ENCODE data around the gene PRKCA. TPM values are rescaled to one million over a fixed set of nuclear protein-coding genes. Genes with fewer than 3 reads are reported as not detected.

PRKCA gene
- total and polyA plus RNA-seq, 2 experiments from 2014 or later: 6.4 to 35.4 TPM

GRCh38 chr17:66633317-66633965 is 331.0 kb downstream of the PRKCA start:
- Histone ChIP-seq H3K36me3 (ENCODE audit: insufficient read depth) (no peaks in the 10 kb centered on the region), H3K27ac (ENCODE audit: low read depth) (no peak overlapping the region), H3K4me2 (no peak overlapping the region), H3K4me3 (no peak overlapping the region), H3K79me2 (replicated peaks; ENCODE audit: insufficient read depth) (no peaks in the 10 kb centered on the region), H3K27me3 (ENCODE audit: insufficient read depth) (no peaks in the 10 kb centered on the region), H4K20me1 (replicated peaks; ENCODE audit: insufficient read depth) (no peaks in the 10 kb centered on the region), H3K9me2 (ENCODE audit: insufficient read depth) (0 out of 2 replicates have a peak, but pooled peaks cover 9% of the 10 kb centered on the region), H3F3A (replicated peaks; ENCODE audit: low read depth) (no peaks in the 10 kb centered on the region), H3K4me1 (ENCODE audit: insufficient read depth) (no peaks in the 10 kb centered on the region), H2AFZ (no peak overlapping the region)
- Mint-ChIP-seq H3K9me3 (no peaks in the 10 kb centered on the region), H3K27me3 (ENCODE audit: insufficient read depth, low read depth, poor library complexity) (no peaks in the 10 kb centered on the region), H3K36me3 (ENCODE audit: low read depth) (no peaks in the 10 kb centered on the region), H3K4me3 (no peak overlapping the region), H3K27ac (no peak overlapping the region), H3K4me1 (no peaks in the 10 kb centered on the region)
- no peak for ATAC-seq
- TF ChIP-seq ZNF114 (CRISPR knock-in tag; IDR thresholded peaks at IDR 0.05) (no peak), POLR2AphosphoS5 (IDR thresholded peaks at IDR 0.05; ENCODE audit: low read depth) (no peak), EZH2phosphoT487 (IDR thresholded peaks at IDR 0.05; ENCODE audit: unreplicated experiment) (no peak), STAT1 (IDR thresholded peaks at IDR 0.05; ENCODE audit: unreplicated experiment) (no peak), JUNB (IDR thresholded peaks at IDR 0.05; ENCODE audit: unreplicated experiment) (no peak), ETS1 (IDR thresholded peaks at IDR 0.05) (no peak), EZH2 (IDR thresholded peaks at IDR 0.05; ENCODE audit: low read depth, unreplicated experiment) (no peak)
- no peak for DNase-seq (ENCODE audit: low spot score)

DNA sequence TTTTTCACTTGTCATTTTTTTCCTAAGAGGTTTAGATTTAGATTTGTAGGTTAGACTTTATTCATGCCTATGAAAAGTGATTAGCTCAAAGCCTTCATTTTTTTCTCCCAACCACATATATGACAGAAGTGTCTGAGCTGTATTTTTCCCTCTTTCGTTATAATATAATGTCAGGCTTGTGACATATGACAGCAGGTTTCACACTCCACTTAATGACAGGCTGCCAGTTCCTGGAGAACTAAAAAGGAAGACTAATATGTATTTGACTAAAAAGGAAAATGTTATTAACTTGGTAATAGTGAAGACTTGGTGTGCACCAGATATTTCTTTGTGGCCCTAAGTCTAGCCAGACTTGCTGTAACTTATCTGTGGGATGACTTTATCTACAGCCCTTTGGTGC is 331.8 kb downstream of the PRKCA start:
- H3K4me1 Mint-ChIP-seq: no peaks in the 10 kb centered on the region
- 0 out of 2 replicates have a peak, but pooled peaks cover 9% of the 10 kb centered on the region for H3K9me2 ChIP-seq (ENCODE audit: insufficient read depth)
- H3K4me3 ChIP-seq: no peak overlapping the region
- H2AFZ ChIP-seq: no peak overlapping the region
- no peaks in the 10 kb centered on the region for H3K36me3 Mint-ChIP-seq (ENCODE audit: low read depth)
- H3K27ac Mint-ChIP-seq: no peak overlapping the region
- DNase-seq (ENCODE audit: low spot score) (no peak), ATAC-seq (no peak)
- H4K20me1 ChIP-seq (replicated peaks; ENCODE audit: insufficient read depth): no peaks in the 10 kb centered on the region
- H3K27me3 ChIP-seq (ENCODE audit: insufficient read depth): no peaks in the 10 kb centered on the region
- no peak overlapping the region for H3K4me3 Mint-ChIP-seq
- no peak overlapping the region for H3K27ac ChIP-seq (ENCODE audit: low read depth)
- H3K27me3 Mint-ChIP-seq (ENCODE audit: insufficient read depth, low read depth, poor library complexity): no peaks in the 10 kb centered on the region
- H3K79me2 ChIP-seq (replicated peaks; ENCODE audit: insufficient read depth): no peaks in the 10 kb centered on the region
- H3F3A ChIP-seq (replicated peaks; ENCODE audit: low read depth): no peaks in the 10 kb centered on the region
- H3K4me2 ChIP-seq: no peak overlapping the region
- no peaks in the 10 kb centered on the region for H3K4me1 ChIP-seq (ENCODE audit: insufficient read depth)
- no peaks in the 10 kb centered on the region for H3K36me3 ChIP-seq (ENCODE audit: insufficient read depth)
- H3K9me3 Mint-ChIP-seq: no peaks in the 10 kb centered on the region
- no peak for TF ChIP-seq STAT1 (IDR thresholded peaks at IDR 0.05; ENCODE audit: unreplicated experiment)
- TF ChIP-seq ZNF462 (CRISPR knock-in tag; IDR thresholded peaks at IDR 0.05): no peak
- TF ChIP-seq JUNB (IDR thresholded peaks at IDR 0.05; ENCODE audit: unreplicated experiment): no peak
- no peak for TF ChIP-seq CREB1 (CRISPR knock-in tag; IDR thresholded peaks at IDR 0.05; ENCODE audit: low read depth)
- no peak for TF ChIP-seq POLR2AphosphoS5 (IDR thresholded peaks at IDR 0.05; ENCODE audit: low read depth)
- TF ChIP-seq ZNF114 (CRISPR knock-in tag; IDR thresholded peaks at IDR 0.05): no peak
- TF ChIP-seq REST (IDR thresholded peaks at IDR 0.05; ENCODE audit: unreplicated experiment): no peak
- no peak for TF ChIP-seq EZH2phosphoT487 (IDR thresholded peaks at IDR 0.05; ENCODE audit: unreplicated experiment)
